Measurements from ENCODE around the gene GON4L.
"Not testable (repeated sequence)": the region's sequence is repeated elsewhere in the genome, so short reads cannot be mapped to it uniquely, and the experiment has no call there.

The GON4L gene

DNA sequence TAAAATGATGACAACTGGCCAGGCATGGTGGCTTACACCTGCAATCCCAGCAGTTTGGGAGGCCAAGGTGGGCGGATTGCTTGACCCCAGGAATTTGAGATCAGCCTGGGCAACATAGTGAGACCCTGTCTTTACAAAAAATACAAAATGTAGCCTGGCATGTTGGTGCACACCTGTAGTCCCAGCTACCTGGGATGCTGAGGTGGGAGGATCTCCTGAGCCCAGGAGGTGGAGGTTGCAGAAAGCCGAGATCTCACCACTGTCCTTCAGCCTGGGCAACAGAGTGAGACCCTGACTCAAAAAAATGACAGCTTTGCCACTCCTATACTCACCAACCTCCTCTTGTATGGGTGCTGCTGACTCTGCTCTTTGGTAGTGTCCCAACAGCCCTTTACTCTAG is 20.9 kb upstream of the GON4L start:
- DNase-seq (ENCODE audit: low read depth in 2 of 2): no peak

GRCh38 chr1:155873860-155874259 is 16.8 kb upstream of the GON4L start:
- no peak for DNase-seq (ENCODE audit: low read depth in 2 of 2)

GRCh38 chr1:155872527-155872926 is 15.5 kb upstream of the GON4L start:
- DNase-seq (ENCODE audit: low read depth in 2 of 2): no peak

- no peak for DNase-seq (ENCODE audit: low read depth in 2 of 2)
Measured at GRCh38 chr1:155871390-155871789, 14.4 kb upstream of the GON4L start.

DNA sequence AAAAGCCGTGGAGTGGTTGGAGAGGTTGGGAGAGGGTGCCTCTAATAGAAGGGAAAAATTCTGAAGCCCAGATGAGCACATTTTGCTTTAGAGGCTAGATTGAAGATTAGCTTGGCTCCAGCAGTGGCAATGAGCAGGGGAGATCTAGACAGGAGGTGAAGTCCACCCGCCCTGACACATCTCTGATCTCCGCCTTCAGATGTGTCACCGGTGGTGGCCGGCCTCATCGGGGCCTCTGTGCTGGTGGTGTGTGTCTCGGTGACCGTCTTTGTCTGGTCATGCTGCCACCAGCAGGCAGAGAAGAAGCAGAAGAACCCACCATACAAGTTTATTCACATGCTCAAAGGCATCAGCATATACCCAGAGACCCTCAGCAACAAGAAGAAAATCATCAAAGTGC is 10.8 kb upstream of the GON4L start:
- no peak for DNase-seq (ENCODE audit: low read depth in 2 of 2)

- no peak for DNase-seq (ENCODE audit: low read depth in 2 of 2)
Measured at GRCh38 chr1:155864393-155864792, 7.4 kb upstream of the GON4L start.

- DNase-seq (ENCODE audit: low read depth in 2 of 2): no peak
Measured at GRCh38 chr1:155861896-155862295, 4.9 kb upstream of the GON4L start.

- no peak for DNase-seq (ENCODE audit: low read depth in 2 of 2)
Measured at GRCh38 chr1:155860970-155861510, 4.0 kb upstream of the GON4L start.

DNA sequence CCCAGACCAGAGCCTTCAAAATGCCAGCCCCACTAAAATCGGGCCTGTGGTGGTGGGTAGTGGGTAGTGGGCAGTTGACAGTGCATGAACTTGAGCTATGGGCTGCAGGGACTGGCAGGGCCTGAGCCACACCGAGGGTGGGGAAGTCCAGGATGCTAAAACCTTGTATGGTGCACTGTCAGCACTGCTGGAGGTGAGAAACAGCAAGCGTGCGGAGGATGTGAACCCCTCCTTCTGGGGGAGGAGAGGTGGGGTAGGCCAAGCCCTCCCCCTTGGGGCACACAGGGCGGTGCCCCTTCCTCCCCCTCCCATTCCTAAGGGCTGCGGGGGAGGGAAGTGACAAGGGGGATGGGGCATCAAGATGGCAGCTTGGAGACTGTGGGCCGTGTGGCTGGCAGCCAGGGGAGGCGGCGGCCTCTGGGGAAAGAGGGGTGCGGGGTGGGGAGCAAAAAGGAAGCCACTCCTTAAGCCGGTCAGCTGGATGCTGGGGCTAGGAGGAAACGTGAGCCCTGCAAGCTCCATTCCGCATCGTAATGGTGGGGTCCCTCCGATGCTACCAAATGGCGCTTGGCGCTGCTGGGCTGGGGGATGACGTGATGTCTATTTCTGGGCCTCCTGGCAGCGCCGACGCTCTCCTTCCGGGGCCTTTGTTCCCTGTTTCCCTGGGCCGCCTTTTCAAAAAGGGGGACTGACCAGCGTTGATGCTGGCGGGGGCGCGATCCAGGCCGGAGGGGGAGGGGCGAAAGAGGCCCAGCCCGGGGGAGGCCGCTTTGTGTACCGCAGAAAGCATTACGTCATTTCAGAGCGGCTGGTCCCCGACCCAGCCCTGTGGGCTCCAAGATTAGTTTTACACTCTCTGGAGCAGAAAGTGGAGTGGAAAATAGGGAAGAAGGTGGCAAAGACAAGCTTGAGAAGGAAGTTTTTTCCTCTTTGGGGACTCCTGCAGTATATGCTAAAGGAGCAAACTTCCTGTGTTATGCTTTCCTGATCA is 3.2 kb upstream of the GON4L start:
- peak; percentile 26 to 51 for DNase-seq (ENCODE audit: low read depth in 2 of 2)

GRCh38 chr1:155859234-155859829 is 2.3 kb upstream of the GON4L start, which contains the start of gene SYT11:
Gene SYT11 (plus strand): TSS chr1:155859567. CDS start chr1:155859762, 195 bp downstream.
- DNase-seq (ENCODE audit: low read depth in 2 of 2): peak; percentile 88 to 94

DNA sequence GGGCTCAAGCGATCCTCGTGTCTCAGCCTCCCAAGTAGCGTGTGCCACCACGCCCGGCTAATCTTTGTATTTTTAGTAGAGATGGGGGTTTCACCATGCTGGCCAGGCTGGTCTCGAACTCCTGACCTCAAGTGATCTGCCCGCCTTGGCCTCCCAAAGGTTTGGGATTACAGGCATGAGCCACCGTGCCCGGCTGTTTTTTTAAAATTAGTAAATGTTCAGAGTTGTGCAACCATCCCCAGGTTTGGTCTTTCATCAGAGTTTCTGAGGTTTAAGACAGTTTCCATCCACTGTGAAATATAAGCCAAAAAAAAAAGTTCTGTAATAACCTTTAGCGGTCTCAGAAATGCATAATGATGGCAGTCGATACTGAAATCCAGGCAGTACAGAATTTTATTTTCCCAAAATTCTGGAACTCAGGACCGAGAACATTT is 1.8 kb upstream of the GON4L start:
- DNase-seq (ENCODE audit: low read depth in 2 of 2): no peak

GRCh38 chr1:155856257-155856974 is 598 bp downstream of the GON4L start:
- peak in 1 of 2 donors; percentile 1 for DNase-seq (ENCODE audit: low read depth in 2 of 2)

DNA sequence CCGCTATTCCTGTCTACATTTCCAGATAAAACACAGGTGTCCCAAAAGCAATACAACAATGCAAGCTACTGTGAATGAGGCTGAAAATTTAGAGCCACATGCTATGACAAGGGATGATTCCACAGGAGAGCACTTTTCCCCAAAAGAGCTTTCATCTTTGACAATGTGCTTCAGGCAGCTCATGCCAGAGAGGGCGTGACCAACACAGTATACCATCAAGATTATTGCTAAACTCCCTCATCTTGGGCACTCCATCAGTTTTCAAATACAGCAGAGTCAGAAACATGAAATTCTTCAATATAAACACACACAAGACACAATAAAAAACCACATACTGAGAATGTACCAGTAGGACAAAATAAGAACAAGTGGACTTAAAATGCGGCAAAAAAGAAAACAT is 6.7 kb downstream of the GON4L start:
- no peak for DNase-seq (ENCODE audit: low read depth in 2 of 2)

DNA sequence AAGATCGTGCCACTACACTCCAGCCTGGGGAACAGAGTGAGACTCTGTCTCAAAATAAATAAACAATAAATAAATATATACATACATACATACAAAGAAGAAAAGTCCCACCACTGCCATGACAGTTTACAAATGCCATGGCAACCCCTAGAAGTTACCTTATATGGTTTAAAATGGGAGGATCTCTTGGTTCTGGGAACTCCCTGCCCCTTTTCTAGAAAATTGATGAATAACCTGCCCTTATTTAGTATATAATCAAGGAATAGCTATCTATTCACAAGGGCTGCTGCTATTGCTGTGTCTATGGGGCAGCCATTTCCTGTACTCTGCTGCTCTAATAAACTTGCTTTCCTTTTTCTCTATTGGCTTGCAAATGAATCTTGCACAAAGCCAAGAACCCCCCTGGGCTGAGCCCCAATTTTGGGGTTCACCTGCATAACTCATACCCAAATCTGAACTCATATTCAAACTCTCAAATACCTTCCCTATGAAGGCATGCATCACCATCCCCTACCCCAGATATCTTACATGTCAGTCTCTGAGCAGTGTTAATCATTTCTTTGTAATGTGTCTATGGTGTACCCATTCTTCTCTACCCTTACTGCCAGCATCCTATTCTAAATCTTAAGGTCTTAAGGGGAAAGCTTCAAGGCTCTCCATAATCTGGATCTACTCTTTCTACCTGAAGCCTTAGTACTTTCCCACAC is 9.0 kb downstream of the GON4L start:
- DNase-seq (ENCODE audit: low read depth in 2 of 2): no peak

GRCh38 chr1:155844860-155845421 is 12.1 kb downstream of the GON4L start:
- DNase-seq (ENCODE audit: low read depth in 2 of 2): no peak

GRCh38 chr1:155840386-155840785 is 16.6 kb downstream of the GON4L start:
- DNase-seq (ENCODE audit: low read depth in 2 of 2): no peak

- DNase-seq (ENCODE audit: low read depth in 2 of 2): no peak
Measured at GRCh38 chr1:155835548-155835947, 21.5 kb downstream of the GON4L start.

GRCh38 chr1:155834927-155835399 is 22.1 kb downstream of the GON4L start:
- not testable (repeated sequence) for DNase-seq (ENCODE audit: low read depth in 2 of 2)

DNA sequence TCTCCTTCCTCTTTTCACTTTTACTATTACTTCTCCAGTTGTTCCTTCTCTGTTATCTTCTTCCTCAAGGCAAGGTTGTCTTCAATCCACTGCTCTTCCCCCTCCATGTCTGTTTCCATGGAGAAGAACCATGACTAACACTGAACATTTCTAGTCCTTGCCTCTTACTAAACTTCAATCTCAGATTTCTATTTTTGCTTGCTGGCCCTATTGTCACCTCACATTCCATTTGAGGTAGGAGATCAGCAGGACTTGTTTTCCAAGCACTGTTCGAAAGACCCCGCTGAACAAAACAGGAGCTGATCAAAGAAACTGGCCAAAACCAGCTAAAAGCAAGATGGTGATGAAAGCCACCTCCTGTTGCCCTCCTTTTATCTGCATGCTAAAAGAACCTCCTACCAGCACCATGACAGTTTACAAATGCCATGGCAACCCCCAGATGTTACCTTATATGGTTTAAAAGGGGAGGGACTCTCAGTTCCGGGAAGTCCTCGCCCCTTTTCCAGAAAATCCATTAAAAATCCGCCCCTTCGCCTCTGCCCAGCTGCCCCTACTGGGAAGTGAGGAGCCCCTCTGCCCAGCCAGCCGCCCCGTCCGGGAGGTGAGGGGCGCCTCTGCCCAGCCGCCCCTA is 22.6 kb downstream of the GON4L start:
- DNase-seq (ENCODE audit: low read depth in 2 of 2): no peak

DNA sequence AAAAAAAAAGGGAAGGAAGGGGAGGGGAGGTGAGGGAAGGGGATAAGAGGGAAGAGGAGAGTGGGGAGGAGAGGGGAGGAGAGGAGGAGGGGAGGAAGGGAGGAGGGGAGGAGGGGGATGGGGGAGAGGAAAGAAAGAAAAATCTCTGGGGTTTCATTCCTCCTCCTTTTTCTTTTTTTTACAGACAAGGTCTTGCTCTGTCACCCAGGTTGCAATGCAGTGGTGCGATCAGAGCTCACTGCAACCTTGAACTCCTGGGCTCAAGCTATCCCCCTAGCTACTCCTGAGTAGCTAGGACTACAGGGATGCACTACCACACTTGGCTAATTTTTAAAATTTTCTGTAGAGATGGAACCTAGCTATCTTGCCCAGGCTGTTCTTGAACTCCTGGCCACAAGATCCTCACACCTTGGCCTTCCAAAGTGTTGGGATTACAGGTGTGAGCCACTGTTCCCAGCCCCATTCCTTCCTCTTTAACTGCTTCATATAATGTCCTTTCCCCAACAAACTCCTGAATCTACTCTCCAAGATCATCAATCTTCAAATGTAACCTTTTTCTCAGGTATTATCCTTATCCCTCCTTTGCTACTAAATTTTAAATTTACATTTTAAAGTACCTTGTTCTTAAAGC is 23.2 kb downstream of the GON4L start:
- DNase-seq (ENCODE audit: low read depth in 2 of 2): no peak

All from stimulated activated CD8-positive, alpha-beta memory T cell treated with anti-CD3 and anti-CD28 coated beads, Interleukin-7, amount 100 ng/mL, for 4 hours (primary cell).